ENCODE results near the gene ARL3.

DNA sequence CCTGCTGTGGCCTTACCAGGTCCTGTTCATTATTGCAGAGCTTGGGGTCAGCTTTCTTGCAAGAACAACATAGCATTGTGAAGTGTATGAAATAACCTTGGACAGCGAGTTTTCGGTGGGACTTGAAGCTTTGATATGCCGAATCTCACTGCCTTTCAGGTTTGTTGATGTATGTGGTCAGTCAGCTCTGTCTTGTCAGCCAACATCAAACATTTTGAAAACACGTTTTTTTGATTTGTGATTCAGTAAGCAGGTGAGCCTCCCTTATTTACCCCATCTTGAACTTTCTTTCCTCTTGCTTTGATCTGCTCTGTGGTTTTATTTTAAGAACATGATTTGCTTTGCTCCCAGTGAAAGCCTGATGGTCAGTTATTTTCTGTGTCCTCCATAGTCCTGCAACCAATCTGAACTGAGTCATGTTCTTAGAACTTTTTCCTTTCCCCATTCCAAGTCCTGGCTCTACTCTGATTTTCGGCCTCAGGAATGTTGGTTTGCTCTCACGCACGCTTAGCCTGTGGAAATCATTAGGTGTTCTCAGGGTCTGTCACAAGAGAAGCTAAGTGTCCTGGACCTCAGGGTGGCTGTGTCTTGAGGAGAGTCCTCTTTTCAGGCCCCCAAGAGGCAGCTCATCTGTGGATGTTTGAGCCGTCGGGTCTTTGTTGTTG lies 38.2 kb upstream of the ARL3 start:
- TF ChIP-seq ZNF121 (CRISPR knock-in tag; IDR thresholded peaks at IDR 0.05) (no peak), CREB1 (CRISPR knock-in tag; IDR thresholded peaks at IDR 0.05) (no peak), ATF3 (CRISPR knock-in tag; conservative IDR thresholded peaks at IDR 0.05) (no peak), ZNF138 (CRISPR knock-in tag; conservative IDR thresholded peaks at IDR 0.05) (no peak)
- TF ChIP-seq, protein P1, sequence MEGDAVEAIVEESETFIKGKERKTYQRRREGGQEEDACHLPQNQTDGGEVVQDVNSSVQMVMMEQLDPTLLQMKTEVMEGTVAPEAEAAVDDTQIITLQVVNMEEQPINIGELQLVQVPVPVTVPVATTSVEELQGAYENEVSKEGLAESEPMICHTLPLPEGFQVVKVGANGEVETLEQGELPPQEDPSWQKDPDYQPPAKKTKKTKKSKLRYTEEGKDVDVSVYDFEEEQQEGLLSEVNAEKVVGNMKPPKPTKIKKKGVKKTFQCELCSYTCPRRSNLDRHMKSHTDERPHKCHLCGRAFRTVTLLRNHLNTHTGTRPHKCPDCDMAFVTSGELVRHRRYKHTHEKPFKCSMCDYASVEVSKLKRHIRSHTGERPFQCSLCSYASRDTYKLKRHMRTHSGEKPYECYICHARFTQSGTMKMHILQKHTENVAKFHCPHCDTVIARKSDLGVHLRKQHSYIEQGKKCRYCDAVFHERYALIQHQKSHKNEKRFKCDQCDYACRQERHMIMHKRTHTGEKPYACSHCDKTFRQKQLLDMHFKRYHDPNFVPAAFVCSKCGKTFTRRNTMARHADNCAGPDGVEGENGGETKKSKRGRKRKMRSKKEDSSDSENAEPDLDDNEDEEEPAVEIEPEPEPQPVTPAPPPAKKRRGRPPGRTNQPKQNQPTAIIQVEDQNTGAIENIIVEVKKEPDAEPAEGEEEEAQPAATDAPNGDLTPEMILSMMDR (IDR thresholded peaks at IDR 0.05): no peak
- TF ChIP-seq, protein P2, sequence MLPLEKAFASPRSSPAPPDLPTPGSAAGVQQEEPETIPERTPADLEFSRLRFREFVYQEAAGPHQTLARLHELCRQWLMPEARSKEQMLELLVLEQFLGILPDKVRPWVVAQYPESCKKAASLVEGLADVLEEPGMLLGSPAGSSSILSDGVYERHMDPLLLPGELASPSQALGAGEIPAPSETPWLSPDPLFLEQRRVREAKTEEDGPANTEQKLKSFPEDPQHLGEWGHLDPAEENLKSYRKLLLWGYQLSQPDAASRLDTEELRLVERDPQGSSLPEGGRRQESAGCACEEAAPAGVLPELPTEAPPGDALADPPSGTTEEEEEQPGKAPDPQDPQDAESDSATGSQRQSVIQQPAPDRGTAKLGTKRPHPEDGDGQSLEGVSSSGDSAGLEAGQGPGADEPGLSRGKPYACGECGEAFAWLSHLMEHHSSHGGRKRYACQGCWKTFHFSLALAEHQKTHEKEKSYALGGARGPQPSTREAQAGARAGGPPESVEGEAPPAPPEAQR (CRISPR knock-in tag; IDR thresholded peaks at IDR 0.05): no peak

Data from WTC11 (cell line).